Measurements from ENCODE around the gene TMPRSS3.

TMPRSS3 gene

GRCh38 chr21:42370894-42371654 is 24.8 kb downstream of the TMPRSS3 start:
- no peak for DNase-seq (ENCODE audit: low spot score)

- no peak for DNase-seq (ENCODE audit: low spot score)
Measured at GRCh38 chr21:42369821-42370220, 26.0 kb downstream of the TMPRSS3 start.

- no peak for DNase-seq (ENCODE audit: low spot score)
Measured at GRCh38 chr21:42367367-42368165, 28.3 kb downstream of the TMPRSS3 start.

- no peak for DNase-seq (ENCODE audit: low spot score)
Measured at GRCh38 chr21:42366292-42367010, 29.4 kb downstream of the TMPRSS3 start, which contains the start of gene TFF1. Gene TFF1 (minus strand): TSS chr21:42366535. CDS start chr21:42366495, 40 bp downstream.

GRCh38 chr21:42365770-42366169 is 30.1 kb downstream of the TMPRSS3 start:
- DNase-seq (ENCODE audit: low spot score) = no peak

GRCh38 chr21:42364304-42364865 is 31.5 kb downstream of the TMPRSS3 start:
- no peak for DNase-seq (ENCODE audit: low spot score)

GRCh38 chr21:42363312-42363711 is 32.5 kb downstream of the TMPRSS3 start:
- no peak for DNase-seq (ENCODE audit: low spot score)

GRCh38 chr21:42362700-42363099 is 33.2 kb downstream of the TMPRSS3 start:
- DNase-seq (ENCODE audit: low spot score) = no peak

- no peak for DNase-seq (ENCODE audit: low spot score)
Measured at GRCh38 chr21:42362198-42362597, 33.7 kb downstream of the TMPRSS3 start.

GRCh38 chr21:42361286-42361685 is 34.6 kb downstream of the TMPRSS3 start:
- no peak for DNase-seq (ENCODE audit: low spot score)

GRCh38 chr21:42360317-42360716 is 35.5 kb downstream of the TMPRSS3 start:
- no peak for DNase-seq (ENCODE audit: low spot score)

GRCh38 chr21:42358937-42359336 is 36.9 kb downstream of the TMPRSS3 start:
- DNase-seq (ENCODE audit: low spot score) = no peak

- no peak for DNase-seq (ENCODE audit: low spot score)
Measured at GRCh38 chr21:42358261-42358660, 37.6 kb downstream of the TMPRSS3 start.

- no peak for DNase-seq (ENCODE audit: low spot score)
Measured at GRCh38 chr21:42357307-42357706, 38.5 kb downstream of the TMPRSS3 start.

GRCh38 chr21:42356650-42357049 is 39.2 kb downstream of the TMPRSS3 start:
- no peak for DNase-seq (ENCODE audit: low spot score)

- DNase-seq (ENCODE audit: low spot score) = no peak
Measured at GRCh38 chr21:42356046-42356445, 39.8 kb downstream of the TMPRSS3 start.

- DNase-seq (ENCODE audit: low spot score) = no peak
Measured at GRCh38 chr21:42353623-42354022, 42.2 kb downstream of the TMPRSS3 start.

- DNase-seq (ENCODE audit: low spot score) = no peak
Measured at GRCh38 chr21:42352441-42353095, 43.3 kb downstream of the TMPRSS3 start.

- DNase-seq (ENCODE audit: low spot score) = no peak
Measured at GRCh38 chr21:42351626-42352440, 44.0 kb downstream of the TMPRSS3 start.

GRCh38 chr21:42350927-42351426 is 44.9 kb downstream of the TMPRSS3 start, which contains the start of gene TFF2:
Gene TFF2 (minus strand): TSS chr21:42350994. CDS start chr21:42350957, 37 bp downstream.
- DNase-seq (ENCODE audit: low spot score) = no peak
